Activated CD8-positive, alpha-beta memory T cell treated with anti-CD3 and anti-CD28 coated beads for 1 hour (primary cell): Measurements from ENCODE around the gene C1QTNF6.
"Not testable (repeated sequence)": the region's sequence is repeated elsewhere in the genome, so short reads cannot be mapped to it uniquely, and the experiment has no call there.

ENCODE experiments used
- DNase-seq, 2 donors: peaks; one replicate each; pipeline ENCODE4 v3.0.0-alpha.2; 2020; ENCODE audit warnings: low read depth in 1 of 2; ENCODE audit errors: extremely low read depth in 1 of 2

Gene C1QTNF6

GRCh38 chr22:37187891-37188761, at the start of gene C1QTNF6:
Gene C1QTNF6 (minus strand): TSS chr22:37188247. CDS start chr22:37188213, 34 bp downstream.
- DNase-seq, result no peak

- DNase-seq, result no peak
Observed at GRCh38 chr22:37235897-37236607, 48.0 kb upstream of the C1QTNF6 start.

- no peak for DNase-seq
Observed at GRCh38 chr22:37234736-37235711, 47.0 kb upstream of the C1QTNF6 start.

- no peak for DNase-seq
Observed at GRCh38 chr22:37233751-37234631, 45.9 kb upstream of the C1QTNF6 start.

- not testable (repeated sequence) for DNase-seq
Observed at GRCh38 chr22:37233371-37233750, 45.3 kb upstream of the C1QTNF6 start.

GRCh38 chr22:37232140-37232998, 44.3 kb upstream of the C1QTNF6 start:
- DNase-seq, result no peak

GRCh38 chr22:37231406-37232139, 43.5 kb upstream of the C1QTNF6 start:
- no peak for DNase-seq

- DNase-seq, result no peak
Observed at GRCh38 chr22:37230673-37231405, 42.8 kb upstream of the C1QTNF6 start.

- peak; percentile 79 to 81 for DNase-seq
Observed at GRCh38 chr22:37229805-37230672, 42.0 kb upstream of the C1QTNF6 start.

GRCh38 chr22:37229012-37229804, 41.2 kb upstream of the C1QTNF6 start:
- no peak for DNase-seq

- DNase-seq, result no peak
Observed at GRCh38 chr22:37228106-37229011, 40.3 kb upstream of the C1QTNF6 start.

GRCh38 chr22:37226514-37226913, 38.5 kb upstream of the C1QTNF6 start:
- DNase-seq, result no peak

- no peak for DNase-seq
Observed at GRCh38 chr22:37226087-37226486, 38.0 kb upstream of the C1QTNF6 start.

GRCh38 chr22:37225481-37225880, 37.4 kb upstream of the C1QTNF6 start:
- no peak for DNase-seq
